ENCODE results near the gene KMT2E. TPM values are rescaled to one million over a fixed set of nuclear protein-coding genes. Genes with fewer than 3 reads are reported as not detected.

The KMT2E gene
- total RNA-seq, 1 experiment from 2014 or later, result 63.9 TPM

DNA sequence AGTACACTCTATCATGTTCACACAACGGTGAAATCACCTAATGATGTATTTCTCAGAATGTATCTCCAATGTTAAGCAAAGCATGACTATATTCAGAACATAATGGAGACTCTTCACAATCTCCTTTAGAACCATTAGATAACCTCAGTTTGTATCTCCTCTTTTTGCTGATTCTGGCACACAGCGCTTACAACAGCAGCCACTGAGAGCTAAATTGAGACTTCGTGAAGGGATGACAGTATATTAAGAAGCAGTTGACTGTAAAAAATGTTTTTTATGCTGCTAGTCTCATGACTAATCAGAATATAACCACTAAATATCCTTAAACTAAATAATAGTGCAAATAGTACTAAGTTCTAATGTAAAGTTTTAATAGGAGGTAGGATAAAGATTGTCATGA, 46.9 kb downstream of the KMT2E start:
- no TSS peak for BruUV-seq (replicated peaks)
- ChIA-PET CTCF (no interaction called here), POLR2A (ENCODE audit: low non-redundant PET) (no interaction called here)
- Histone ChIP-seq H3K4me3 (ENCODE audit: low read depth, low read length, poor library complexity, severe bottlenecking) (no peak overlapping the region), H3K4me1 (ENCODE audit: insufficient read depth, low read length, poor library complexity, severe bottlenecking) (no peaks in the 10 kb centered on the region), H3K36me3 (ENCODE audit: insufficient read depth, low read length, poor library complexity, severe bottlenecking) (peaks cover 19% of the 10 kb centered on the region), H3K9me3 (ENCODE audit: low read depth, low read length, poor library complexity, severe bottlenecking) (no peaks in the 10 kb centered on the region), H3K27me3 (replicated peaks; ENCODE audit: insufficient read depth, low read depth, low read length, poor library complexity) (no peaks in the 10 kb centered on the region), H3K27ac (ENCODE audit: low read depth, low read length, poor library complexity, severe bottlenecking) (no peak overlapping the region)
- no peak for DNase-seq (ENCODE audit: low spot score)
- TF ChIP-seq, protein P1, sequence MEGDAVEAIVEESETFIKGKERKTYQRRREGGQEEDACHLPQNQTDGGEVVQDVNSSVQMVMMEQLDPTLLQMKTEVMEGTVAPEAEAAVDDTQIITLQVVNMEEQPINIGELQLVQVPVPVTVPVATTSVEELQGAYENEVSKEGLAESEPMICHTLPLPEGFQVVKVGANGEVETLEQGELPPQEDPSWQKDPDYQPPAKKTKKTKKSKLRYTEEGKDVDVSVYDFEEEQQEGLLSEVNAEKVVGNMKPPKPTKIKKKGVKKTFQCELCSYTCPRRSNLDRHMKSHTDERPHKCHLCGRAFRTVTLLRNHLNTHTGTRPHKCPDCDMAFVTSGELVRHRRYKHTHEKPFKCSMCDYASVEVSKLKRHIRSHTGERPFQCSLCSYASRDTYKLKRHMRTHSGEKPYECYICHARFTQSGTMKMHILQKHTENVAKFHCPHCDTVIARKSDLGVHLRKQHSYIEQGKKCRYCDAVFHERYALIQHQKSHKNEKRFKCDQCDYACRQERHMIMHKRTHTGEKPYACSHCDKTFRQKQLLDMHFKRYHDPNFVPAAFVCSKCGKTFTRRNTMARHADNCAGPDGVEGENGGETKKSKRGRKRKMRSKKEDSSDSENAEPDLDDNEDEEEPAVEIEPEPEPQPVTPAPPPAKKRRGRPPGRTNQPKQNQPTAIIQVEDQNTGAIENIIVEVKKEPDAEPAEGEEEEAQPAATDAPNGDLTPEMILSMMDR (conservative IDR thresholded peaks at IDR 0.05; ENCODE audit: low read depth, low read length), result no peak
- TF ChIP-seq EZH2 (IDR thresholded peaks at IDR 0.05; ENCODE audit: borderline replicate concordance, low read depth, low read length, poor library complexity, severe bottlenecking), result no peak
- intact Hi-C loops (cut with micrococcal nuclease; ENCODE audit: unreplicated experiment), result no loop called here

DNA sequence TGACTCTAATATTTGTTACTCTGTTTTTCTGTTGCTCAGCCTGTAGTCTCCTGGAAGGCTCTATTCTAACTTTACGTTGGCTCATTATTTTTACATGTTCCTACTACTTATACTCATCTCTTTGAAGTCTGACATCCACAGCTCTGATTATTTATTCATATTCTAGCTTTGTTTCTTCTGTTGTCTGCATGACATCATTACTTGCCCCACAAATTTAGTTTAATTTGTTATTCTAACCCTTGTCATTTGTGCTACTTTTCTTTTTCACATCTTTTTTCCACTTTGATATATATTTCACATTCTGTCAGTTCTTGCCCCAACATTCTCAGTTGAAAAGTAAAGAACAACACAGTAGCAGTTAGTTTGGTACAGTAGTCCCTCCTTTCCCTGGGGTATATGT, 51.1 kb downstream of the KMT2E start:
- TF ChIP-seq EZH2 (IDR thresholded peaks at IDR 0.05; ENCODE audit: borderline replicate concordance, low read depth, low read length, poor library complexity, severe bottlenecking), result no peak
- TF ChIP-seq, protein P1 (conservative IDR thresholded peaks at IDR 0.05; ENCODE audit: low read depth, low read length), result no peak
- no peaks in the 10 kb centered on the region for H3K4me1 ChIP-seq (ENCODE audit: insufficient read depth, low read length, poor library complexity, severe bottlenecking)
- POLR2A ChIA-PET (ENCODE audit: low non-redundant PET), result no interaction called here
- intact Hi-C loops (cut with micrococcal nuclease; ENCODE audit: unreplicated experiment), result no loop called here
- peaks cover 55% of the 10 kb centered on the region for H3K36me3 ChIP-seq (ENCODE audit: insufficient read depth, low read length, poor library complexity, severe bottlenecking)
- no peak overlapping the region for H3K27ac ChIP-seq (ENCODE audit: low read depth, low read length, poor library complexity, severe bottlenecking)
- no peak overlapping the region for H3K4me3 ChIP-seq (ENCODE audit: low read depth, low read length, poor library complexity, severe bottlenecking)
- H3K9me3 ChIP-seq (ENCODE audit: low read depth, low read length, poor library complexity, severe bottlenecking), result no peaks in the 10 kb centered on the region
- no peak for DNase-seq (ENCODE audit: low spot score)
- no peaks in the 10 kb centered on the region for H3K27me3 ChIP-seq (replicated peaks; ENCODE audit: insufficient read depth, low read depth, low read length, poor library complexity)
- BruUV-seq (replicated peaks), result no TSS peak
- CTCF ChIA-PET, result interaction anchor here (0.6 to 1.1 kb wide), 2 partner anchors 84 to 255 kb away, joined by 4 to 7 read pairs; no protein-coding TSS in a partner anchor

DNA sequence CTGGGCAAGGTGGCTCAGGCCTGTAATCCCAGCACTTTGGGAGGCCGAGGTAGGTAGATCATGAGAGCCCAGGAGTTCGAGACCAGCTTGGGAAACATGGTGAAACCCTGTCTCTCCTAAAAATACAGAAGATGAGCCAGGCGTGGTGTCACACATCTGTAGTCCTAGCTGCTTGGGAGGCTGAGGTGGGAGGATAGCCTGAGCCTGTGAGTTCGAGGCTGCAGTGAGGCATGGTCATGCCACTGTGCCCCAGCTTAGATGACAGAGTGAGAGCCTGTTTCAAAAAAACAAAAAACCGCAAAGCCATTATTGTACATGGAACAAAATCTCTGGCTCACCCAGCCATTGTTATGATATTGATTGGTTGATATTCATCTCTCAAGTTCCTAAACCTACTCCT, 53.7 kb downstream of the KMT2E start:
- ChIA-PET POLR2A (ENCODE audit: low non-redundant PET) (no interaction called here), CTCF (no interaction called here)
- TF ChIP-seq, protein P1 (conservative IDR thresholded peaks at IDR 0.05; ENCODE audit: low read depth, low read length), result no peak
- TF ChIP-seq EZH2 (IDR thresholded peaks at IDR 0.05; ENCODE audit: borderline replicate concordance, low read depth, low read length, poor library complexity, severe bottlenecking), result no peak
- H3K27me3 ChIP-seq (replicated peaks; ENCODE audit: insufficient read depth, low read depth, low read length, poor library complexity), result no peaks in the 10 kb centered on the region
- no TSS peak for BruUV-seq (replicated peaks)
- peaks cover 55% of the 10 kb centered on the region for H3K36me3 ChIP-seq (ENCODE audit: insufficient read depth, low read length, poor library complexity, severe bottlenecking)
- H3K4me3 ChIP-seq (ENCODE audit: low read depth, low read length, poor library complexity, severe bottlenecking), result no peak overlapping the region
- intact Hi-C loops (cut with micrococcal nuclease; ENCODE audit: unreplicated experiment), result no loop called here
- H3K27ac ChIP-seq (ENCODE audit: low read depth, low read length, poor library complexity, severe bottlenecking), result no peak overlapping the region
- H3K4me1 ChIP-seq (ENCODE audit: insufficient read depth, low read length, poor library complexity, severe bottlenecking), result no peaks in the 10 kb centered on the region
- DNase-seq (ENCODE audit: low spot score), result no peak
- H3K9me3 ChIP-seq (ENCODE audit: low read depth, low read length, poor library complexity, severe bottlenecking), result no peaks in the 10 kb centered on the region
